GM12891 (cell line): Measurements from ENCODE around the gene MPPED2.

Experiments used
- POLR2A ChIP-seq: IDR thresholded peaks from 2 replicates; pipeline ENCODE4 v1.6.1; 2011; ENCODE audit warnings: low read depth, low read length, control low read depth
- POLR2AphosphoS5 ChIP-seq: IDR thresholded peaks from 2 replicates; pipeline ENCODE4 v1.6.1; 2011; ENCODE audit warnings: low read depth, low read length, control low read depth
- TAF1 ChIP-seq: IDR thresholded peaks from 2 replicates; pipeline ENCODE4 v1.6.1; 2011; ENCODE audit warnings: low read depth, low read length, control low read depth

DNA sequence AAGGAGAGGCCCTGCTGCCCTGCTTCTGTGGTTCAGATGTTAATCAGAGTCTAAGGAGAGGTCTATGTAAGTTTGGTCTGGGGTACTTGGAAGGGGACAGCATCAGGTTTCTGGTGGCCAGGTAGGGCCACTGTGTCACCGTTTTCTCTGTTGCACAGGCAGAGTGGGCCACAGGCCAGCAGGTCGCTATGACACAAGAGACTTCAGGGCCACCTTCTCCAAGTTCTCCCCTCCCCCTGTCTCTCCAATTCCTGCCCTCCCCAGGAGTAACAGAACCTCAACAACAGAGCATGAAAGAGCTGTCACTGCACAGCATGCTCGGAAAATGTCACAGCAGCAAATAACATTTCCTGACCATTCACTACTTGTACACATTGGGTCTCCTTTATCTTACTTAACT lies 58.6 kb downstream of the MPPED2 start:
- TF ChIP-seq TAF1 (no peak), POLR2AphosphoS5 (no peak), POLR2A (no peak)
